CD4-positive, alpha-beta T cell (primary cell): ENCODE data around the gene NACC2. TPM values are rescaled to one million over a fixed set of nuclear protein-coding genes. Genes with fewer than 3 reads are reported as not detected.

Experiments used
- ATAC-seq: fragments of 200-7000 bp; cut with Tn5 transposase; one replicate; pipeline ENCODE4 v1.10.0; 2022; ENCODE audit warnings: mild to moderate bottlenecking; ENCODE audit not compliant: poor library complexity
- CTCF ChIA-PET: fragments of 350-600 bp; sonication (Branson Sonifier 250); formaldehyde crosslinking; loops from one replicate; lab custom pipeline; 2021; ENCODE audit warnings: antibody characterized with exemption, inconsistent platforms; lab: Charles Lee
- POLR2A ChIA-PET: fragments of 350-600 bp; sonication (Branson Sonifier 250); formaldehyde crosslinking; loops from one replicate; lab custom pipeline; 2021; ENCODE audit warnings: antibody characterized with exemption, inconsistent platforms; lab: Charles Lee
- DNase-seq, 14 experiments: peaks; one replicate each; pipeline ENCODE4 v3.0.0-alpha.2; 2013 to 2020; ENCODE audit warnings: mixed read lengths in 2 of 14
- H3K27ac ChIP-seq, 2 donors: one replicate each; pipeline versions ENCODE4 v1.5.1 to v1.7.0; 2013; ENCODE audit warnings: low read length in 2 of 2, low read depth in 1 of 2, mild to moderate bottlenecking in 1 of 2
- H3K27me3 ChIP-seq, 2 experiments: 1 replicate in 1 of 2; 2 replicates in 1 of 2; pipeline versions ENCODE4 v1.6.1 to v1.7.0; 2013; ENCODE audit warnings: low read length in 2 of 2, control low read depth in 1 of 2, mild to moderate bottlenecking in 1 of 2, moderate library complexity in 1 of 2; ENCODE audit not compliant: insufficient read depth in 2 of 2, control insufficient read depth in 1 of 2
- H3K36me3 ChIP-seq: one replicate; pipeline ENCODE4 v1.6.1; 2013; ENCODE audit warnings: low read length, control low read depth; ENCODE audit not compliant: insufficient read depth
- H3K4me1 ChIP-seq: one replicate; pipeline ENCODE4 v1.6.1; 2013; ENCODE audit warnings: low read length, control low read depth; ENCODE audit not compliant: insufficient read depth
- H3K4me3 ChIP-seq: one replicate; pipeline ENCODE4 v1.5.1; 2013; ENCODE audit warnings: mild to moderate bottlenecking, low read length, moderate library complexity
- H3K9me3 ChIP-seq, 2 experiments: 1 replicate in 1 of 2; 2 replicates in 1 of 2; pipeline versions ENCODE4 v1.6.1 to v1.7.0; 2013; ENCODE audit warnings: low read length in 2 of 2, mild to moderate bottlenecking in 2 of 2, control low read depth in 1 of 2, moderate library complexity in 1 of 2; ENCODE audit not compliant: control insufficient read depth in 1 of 2, insufficient read depth in 1 of 2
- H3K27ac Mint-ChIP-seq: one replicate; pipeline ENCODE4 v1.8.0; 2020; ENCODE audit warnings: mixed read lengths
- H3K27me3 Mint-ChIP-seq: one replicate; pipeline ENCODE4 v1.8.0; 2021; ENCODE audit warnings: mixed read lengths
- H3K36me3 Mint-ChIP-seq: one replicate; pipeline ENCODE4 v1.8.0; 2021; ENCODE audit warnings: low read depth, mixed read lengths
- H3K4me1 Mint-ChIP-seq: one replicate; pipeline ENCODE4 v1.8.0; 2021; ENCODE audit warnings: low read depth, mixed read lengths
- H3K4me3 Mint-ChIP-seq: one replicate; pipeline ENCODE4 v1.8.0; 2020; ENCODE audit warnings: mild to moderate bottlenecking, mixed read lengths
- H3K9me3 Mint-ChIP-seq: one replicate; pipeline ENCODE4 v1.8.0; 2020; ENCODE audit warnings: mixed read lengths
- CTCF ChIP-seq: fragments of 200-600 bp; IDR thresholded peaks from one replicate; pipeline ENCODE4 v1.8.0; 2022; ENCODE audit warnings: antibody characterized with exemption, mild to moderate bottlenecking
- intact Hi-C, 2 experiments: fragments of 100-400 bp; cut with DNase I in 1 of 2; cut with micrococcal nuclease in 1 of 2; formaldehyde crosslinking; loops; one replicate each; pipeline versions ENCODE4 v1.15.1 to v1.9.0; 2023 to 2025; cut with DNase I, micrococcal nuclease
- total RNA-seq, 174 experiments: library from RNA in 2 of 174; stranded (reverse) in 2 of 174; gene quantifications; one replicate each; pipeline ENCODE4 v1.2.3 and lab custom pipeline; 2021 to 2026

NACC2 gene
- total RNA-seq, 2 experiments from 2014 or later, result 2.1 to 2.7 TPM

- peaks cover 15% of the 10 kb centered on the region for H3K4me1 Mint-ChIP-seq
- no peaks in the 10 kb centered on the region for H3K36me3 Mint-ChIP-seq
- H3K9me3 ChIP-seq, result peaks cover 0 to 6% of the 10 kb centered on the region in 2 experiments
- H3K9me3 Mint-ChIP-seq, result no peaks in the 10 kb centered on the region
- H3K27ac ChIP-seq, result no peak overlapping the region
- intact Hi-C loops, result no loop called here
- no peak for ATAC-seq
- peak in 1 of 14 experiments; percentile 15 for DNase-seq
- peaks cover 18% of the 10 kb centered on the region for H3K27me3 Mint-ChIP-seq
- POLR2A ChIA-PET, result no interaction called here
- TF ChIP-seq CTCF, result no peak
- no peak overlapping the region for H3K4me3 ChIP-seq
- CTCF ChIA-PET, result interaction anchor here (1.0 kb wide), 1 partner anchor 84 kb away, joined by 3 read pairs; no protein-coding TSS in a partner anchor
- H3K4me1 ChIP-seq, result peaks cover 60% of the 10 kb centered on the region
- H3K36me3 ChIP-seq, result peaks cover 10% of the 10 kb centered on the region
- H3K4me3 Mint-ChIP-seq, result no peak overlapping the region
- H3K27me3 ChIP-seq, result peaks cover 18 to 20% of the 10 kb centered on the region in 2 experiments
- H3K27ac Mint-ChIP-seq, result no peak overlapping the region
Observed at GRCh38 chr9:136051453-136051836, 43.6 kb downstream of the NACC2 start.

- Histone ChIP-seq H3K9me3 (peaks cover 0 to 6% of the 10 kb centered on the region in 2 experiments), H3K27me3 (peaks cover 18 to 20% of the 10 kb centered on the region in 2 experiments), H3K36me3 (peaks cover 10% of the 10 kb centered on the region), H3K4me3 (peak overlapping the region; percentile 14), H3K4me1 (peaks cover 56% of the 10 kb centered on the region), H3K27ac (no peak overlapping the region)
- Mint-ChIP-seq H3K9me3 (no peaks in the 10 kb centered on the region), H3K27me3 (peaks cover 18% of the 10 kb centered on the region), H3K36me3 (no peaks in the 10 kb centered on the region), H3K4me1 (peaks cover 15% of the 10 kb centered on the region), H3K4me3 (no peak overlapping the region), H3K27ac (no peak overlapping the region)
- no peak for TF ChIP-seq CTCF
- DNase-seq, result peak in 1 of 14 experiments; percentile 11
- ChIA-PET CTCF (interaction anchor here (1.0 kb wide), 1 partner anchor 83 kb away, joined by 3 read pairs; no protein-coding TSS in a partner anchor), POLR2A (no interaction called here)
- intact Hi-C loops, result no loop called here
- ATAC-seq, result no peak
Observed at GRCh38 chr9:136050701-136051452, 44.2 kb downstream of the NACC2 start.

- Mint-ChIP-seq H3K27me3 (peaks cover 13% of the 10 kb centered on the region), H3K4me1 (peaks cover 11% of the 10 kb centered on the region), H3K9me3 (no peaks in the 10 kb centered on the region), H3K4me3 (no peak overlapping the region), H3K36me3 (no peaks in the 10 kb centered on the region), H3K27ac (no peak overlapping the region)
- Histone ChIP-seq H3K4me3 (no peak overlapping the region), H3K27ac (no peak overlapping the region), H3K27me3 (peaks cover 18 to 20% of the 10 kb centered on the region in 2 experiments), H3K36me3 (peaks cover 10% of the 10 kb centered on the region), H3K4me1 (peaks cover 51% of the 10 kb centered on the region), H3K9me3 (peaks cover 0 to 6% of the 10 kb centered on the region in 2 experiments)
- CTCF ChIA-PET, result no interaction called here
- intact Hi-C loops, result no loop called here
- ATAC-seq (no peak), DNase-seq (peak in 1 of 14 experiments; percentile 16)
- TF ChIP-seq CTCF, result no peak
- POLR2A ChIA-PET, result no interaction called here
Observed at GRCh38 chr9:136050266-136050700, 44.8 kb downstream of the NACC2 start.
